ENCODE measurements around the gene COL23A1.

COL23A1 gene

GRCh38 chr5:178387061-178387855, 202.9 kb downstream of the COL23A1 start:
- no peak for DNase-seq

DNA sequence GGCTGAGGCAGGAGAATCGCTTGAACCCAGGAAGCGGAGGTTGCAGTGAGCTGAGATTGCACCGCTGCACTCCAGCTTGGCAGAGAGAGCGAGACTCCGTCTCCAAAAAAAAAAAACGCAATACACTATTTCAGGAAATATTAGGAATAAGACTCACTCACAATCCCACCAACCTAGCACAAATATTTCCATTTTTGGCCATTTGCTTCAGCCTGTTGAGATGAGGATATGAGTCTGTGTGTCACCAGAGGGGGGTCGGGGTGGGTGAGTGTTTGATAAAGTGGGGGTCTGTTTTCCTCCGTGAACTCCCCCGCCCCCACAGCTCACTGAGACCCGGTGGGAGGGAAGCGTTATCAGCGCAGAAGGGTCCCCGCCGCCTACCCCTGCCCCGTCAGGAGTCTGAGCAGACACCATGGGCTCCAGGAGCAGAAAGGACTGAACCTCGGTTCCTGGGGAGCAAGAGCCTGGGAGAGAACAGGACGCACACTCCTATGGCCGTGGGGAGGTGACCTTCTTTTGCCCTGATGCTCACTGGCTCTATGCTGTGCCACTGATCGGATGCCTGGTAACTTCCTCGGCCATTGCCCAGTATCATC, 203.8 kb downstream of the COL23A1 start:
- no peak for DNase-seq

DNA sequence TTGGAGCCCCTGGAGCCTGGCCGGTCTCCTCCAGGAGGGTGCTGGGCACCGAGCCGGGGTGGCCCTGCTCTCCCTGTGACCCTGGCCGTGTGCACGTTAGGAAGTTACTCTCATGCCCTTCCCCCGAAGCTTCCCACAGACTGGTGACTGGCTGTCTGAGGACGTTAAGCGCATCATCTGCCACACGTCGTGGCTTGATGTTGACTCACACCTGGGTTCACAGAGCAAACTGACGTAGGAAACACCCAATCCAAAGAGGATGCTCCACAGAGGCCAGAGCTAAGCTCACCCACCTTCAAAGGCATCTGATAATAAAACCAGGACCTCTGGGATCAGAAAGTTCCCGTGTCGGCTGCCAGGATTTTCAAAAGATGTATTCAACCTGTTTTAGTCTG, 204.7 kb downstream of the COL23A1 start:
- DNase-seq = no peak

GRCh38 chr5:178384816-178385495, 205.2 kb downstream of the COL23A1 start:
- no peak for DNase-seq

DNA sequence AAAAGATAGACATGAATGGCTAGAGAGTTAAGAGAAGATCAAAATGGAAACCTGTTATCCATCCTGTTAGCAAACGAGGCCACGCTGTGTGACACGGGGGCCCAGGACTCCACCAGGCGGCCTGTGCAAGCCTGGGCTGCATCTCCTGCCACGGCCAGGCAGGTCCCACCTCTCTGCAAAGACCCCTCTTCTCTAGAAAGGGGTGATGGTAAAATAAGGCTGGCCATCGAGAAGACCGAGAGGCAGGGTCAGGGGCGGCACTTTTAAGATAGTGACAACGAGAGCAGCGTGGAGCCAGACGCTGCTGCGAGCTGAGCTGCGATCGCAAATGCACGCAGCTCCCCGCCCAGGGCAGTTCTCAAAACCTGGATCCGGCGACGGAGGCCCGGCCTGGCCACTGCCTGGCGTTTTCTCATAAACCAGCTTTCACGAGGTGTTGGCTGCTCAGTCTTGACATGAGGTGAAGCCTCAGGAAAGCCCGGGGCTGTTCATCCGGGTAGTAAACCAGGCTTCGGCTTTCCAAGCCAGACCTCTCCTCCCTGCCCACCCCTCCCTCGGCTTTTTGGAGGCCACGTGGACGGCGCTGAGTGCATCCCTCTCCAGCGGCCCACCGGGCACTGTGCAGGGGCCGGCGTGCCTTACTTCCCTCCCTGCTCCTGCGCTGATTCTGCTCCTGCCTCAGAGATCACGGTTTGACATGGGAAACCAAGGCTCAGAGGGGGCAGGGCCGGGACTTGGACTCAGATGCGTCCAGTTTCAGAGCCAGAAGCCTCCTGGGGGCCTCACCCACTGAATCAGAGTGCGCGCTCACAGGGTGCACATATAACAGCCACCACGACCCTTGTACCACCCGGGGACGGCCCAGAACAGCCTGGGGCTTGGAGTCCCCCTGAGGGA, 206.0 kb downstream of the COL23A1 start:
- no peak for DNase-seq

GRCh38 chr5:178383301-178383918, 206.8 kb downstream of the COL23A1 start:
- no peak for DNase-seq

DNA sequence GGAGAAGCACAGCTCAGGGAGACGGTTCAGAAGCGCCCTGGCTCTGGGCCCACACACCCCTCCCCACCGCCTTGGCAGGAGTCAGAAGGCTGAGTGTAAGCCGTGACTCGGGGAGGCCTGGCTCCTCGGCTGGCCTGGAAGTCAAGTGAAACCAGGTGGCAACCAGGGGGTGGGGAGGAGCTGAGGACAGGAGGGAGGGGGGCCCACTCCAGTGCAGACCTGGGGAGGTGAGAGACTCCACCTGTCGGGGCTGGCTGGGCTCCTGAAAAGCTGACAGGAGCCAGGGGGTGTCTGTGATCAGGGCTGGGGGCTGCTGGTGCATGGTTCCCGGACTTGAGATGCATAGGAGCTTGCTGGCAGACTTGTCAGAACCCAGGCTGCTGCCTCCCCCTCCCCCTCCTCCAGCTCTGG, 207.4 kb downstream of the COL23A1 start:
- DNase-seq = no peak

GRCh38 chr5:178381921-178382695, 208.1 kb downstream of the COL23A1 start:
- DNase-seq = no peak

DNA sequence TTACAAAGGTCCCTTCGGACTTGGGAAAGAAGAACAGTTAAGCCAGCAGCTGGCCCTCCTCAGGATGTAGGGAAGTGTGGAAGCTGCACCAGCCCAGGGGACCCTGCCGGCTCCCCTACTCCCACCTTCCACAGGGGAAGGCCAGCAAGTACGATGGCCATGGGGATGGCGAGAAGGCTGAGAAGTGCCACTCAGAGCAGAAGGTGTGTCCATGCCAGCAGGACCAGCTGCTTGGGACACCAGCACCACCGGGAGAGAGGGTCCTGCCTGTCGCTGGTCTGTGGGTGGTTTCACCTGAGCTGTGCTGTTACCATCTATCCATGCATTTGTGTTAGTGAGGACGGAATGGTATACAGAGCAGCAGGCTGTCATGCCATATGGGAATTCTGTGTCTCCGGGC, 209.0 kb downstream of the COL23A1 start:
- no peak for DNase-seq

DNA sequence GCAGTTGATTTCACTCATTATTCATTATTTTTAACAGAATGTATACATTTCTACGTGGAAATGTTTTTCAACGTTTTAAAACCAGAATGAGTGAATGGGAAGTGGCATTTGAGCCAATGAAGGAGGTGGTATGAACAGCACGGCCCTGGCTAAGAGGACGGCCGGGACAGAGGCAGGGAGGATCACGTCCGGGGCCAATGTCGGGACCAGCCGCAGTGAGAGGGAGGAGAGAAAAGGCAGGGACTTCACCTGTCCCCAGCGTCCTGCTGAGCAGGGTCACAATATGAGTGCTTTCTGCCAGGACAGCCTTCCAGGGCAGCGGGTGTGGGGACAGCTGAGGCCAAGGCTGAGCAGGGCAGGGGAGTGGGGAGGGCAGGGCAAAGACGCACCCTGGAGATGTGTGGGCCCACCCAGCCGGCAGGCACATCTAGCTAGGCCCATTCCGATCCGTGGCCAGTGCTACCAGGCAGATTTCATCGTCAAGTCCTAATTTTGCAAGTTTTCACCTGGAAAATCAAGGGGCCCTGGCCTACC, 209.6 kb downstream of the COL23A1 start:
- no peak for DNase-seq

DNA sequence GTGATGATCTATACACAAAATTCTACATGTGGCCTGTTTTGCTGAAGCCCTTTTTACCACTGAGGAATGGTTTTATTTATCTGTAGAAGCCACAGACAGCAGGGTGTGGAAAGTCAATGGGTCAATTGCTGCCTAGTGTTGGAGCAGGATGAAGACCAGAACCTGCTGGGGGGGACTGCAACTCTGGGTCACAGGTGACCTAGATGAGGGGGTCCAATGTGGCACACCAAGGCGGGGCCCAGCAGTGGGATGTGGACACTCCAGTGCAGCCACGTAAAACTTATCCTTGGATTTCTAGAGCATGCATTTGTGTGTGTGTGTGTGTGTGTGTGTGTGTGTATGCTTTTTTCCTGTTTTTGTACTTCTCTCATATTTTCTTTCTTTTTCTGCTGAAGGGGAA, 210.1 kb downstream of the COL23A1 start:
- DNase-seq = no peak

- DNase-seq = no peak
Observed at GRCh38 chr5:178378527-178379484, 211.4 kb downstream of the COL23A1 start.

DNA sequence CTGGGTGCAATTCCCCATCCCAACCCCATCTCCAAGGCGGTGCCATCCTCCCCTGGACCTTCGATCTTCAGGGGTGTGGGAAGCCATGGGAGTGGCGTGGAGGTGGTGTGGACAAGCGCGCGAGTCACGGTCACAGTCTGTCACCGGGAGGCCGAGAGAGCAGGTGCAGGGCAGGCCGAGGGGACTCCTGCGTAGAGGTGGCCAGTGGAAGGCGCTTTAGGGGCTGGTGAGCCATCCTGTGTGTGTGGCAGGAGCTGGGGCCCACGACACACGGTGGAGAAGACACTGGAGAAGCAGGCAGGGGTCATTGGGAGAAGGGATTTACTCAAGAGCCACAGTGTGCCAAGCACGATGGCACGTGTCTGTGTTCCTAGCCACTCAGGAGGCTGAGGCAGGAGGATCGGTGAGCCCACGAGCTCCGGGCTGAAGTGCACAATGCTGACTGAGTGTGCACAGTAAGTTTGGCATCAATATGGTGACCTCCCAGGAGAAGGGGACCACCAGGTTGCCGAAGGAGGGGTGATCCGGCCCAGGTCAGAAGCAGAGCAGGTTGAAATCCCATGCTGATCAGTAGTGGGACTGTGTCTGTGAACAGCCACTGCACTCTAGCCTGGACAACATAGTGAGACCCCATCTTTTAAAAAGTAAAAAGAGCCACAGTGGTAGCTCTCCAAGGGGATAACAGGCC, 212.5 kb downstream of the COL23A1 start:
- no peak for DNase-seq

DNA sequence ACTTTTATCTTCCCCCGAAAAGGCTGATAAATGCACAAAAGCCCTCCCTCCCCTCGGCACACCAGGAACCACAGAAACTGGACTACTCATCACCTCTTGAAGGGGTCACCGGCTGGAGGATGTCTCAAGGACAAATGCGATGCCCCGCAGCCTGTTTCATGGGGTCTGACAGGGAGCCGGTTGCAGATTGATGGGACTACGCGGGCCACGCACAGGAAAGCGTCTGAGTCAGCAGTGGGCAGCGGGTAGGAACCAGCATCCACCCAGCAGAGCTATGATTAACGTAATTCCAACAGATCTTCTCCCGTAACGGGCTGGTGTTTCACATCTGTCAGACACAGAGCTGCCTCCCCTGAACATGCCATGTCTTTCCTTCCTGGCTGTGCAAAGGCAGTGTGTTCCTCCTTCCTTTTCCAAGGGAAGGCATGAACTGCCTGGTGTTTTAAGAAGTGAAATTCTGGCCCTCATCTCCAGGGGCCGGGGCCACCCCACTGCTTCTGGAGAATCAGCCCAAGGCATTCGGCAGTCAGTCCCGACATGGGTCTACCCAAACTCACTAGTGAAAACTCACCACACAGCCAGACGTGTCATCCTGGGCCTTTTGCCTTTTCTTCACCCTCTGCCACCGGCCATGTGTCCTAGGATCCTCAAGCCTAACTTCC, 213.1 kb downstream of the COL23A1 start:
- DNase-seq = no peak

DNA sequence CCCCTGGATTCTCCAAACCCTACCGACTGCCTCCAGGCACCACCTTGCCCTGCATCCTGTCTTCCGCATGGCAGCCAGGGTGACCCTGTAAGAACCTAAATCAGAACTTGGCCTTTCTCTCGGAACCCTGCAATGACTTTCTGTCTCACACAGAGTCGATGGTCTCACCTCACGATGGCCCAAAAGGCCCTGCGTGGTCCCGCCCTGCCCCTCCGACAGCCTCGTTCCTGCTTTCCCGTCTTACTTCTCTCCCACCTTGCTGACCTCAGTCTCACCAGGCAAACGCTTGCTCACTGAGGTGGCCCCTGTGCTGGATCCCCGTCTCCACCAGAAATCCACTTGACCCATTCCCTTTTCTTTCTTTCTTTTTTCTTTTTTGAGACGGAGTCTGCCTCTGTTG, 214.8 kb downstream of the COL23A1 start:
- no peak for DNase-seq

DNA sequence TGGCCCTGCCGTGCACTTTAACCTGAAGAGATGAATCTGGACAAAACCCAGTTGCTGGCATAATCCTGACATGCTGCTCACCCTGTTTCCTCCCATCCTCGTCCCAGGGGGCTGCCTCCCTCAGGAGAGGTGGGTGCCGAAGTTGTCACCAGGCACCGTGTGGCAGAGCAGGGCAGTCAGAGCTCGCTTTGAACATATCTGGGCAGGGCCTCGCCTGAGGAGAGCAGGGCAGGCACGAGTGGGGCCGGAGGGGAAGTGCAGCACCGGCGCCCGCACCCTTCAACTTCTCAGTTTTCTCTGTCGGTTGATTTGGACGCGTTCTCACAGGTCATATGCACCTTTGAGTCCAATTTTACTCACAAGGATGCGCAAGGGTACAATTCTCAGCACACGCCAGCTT, 216.5 kb downstream of the COL23A1 start:
- no peak for DNase-seq

DNA sequence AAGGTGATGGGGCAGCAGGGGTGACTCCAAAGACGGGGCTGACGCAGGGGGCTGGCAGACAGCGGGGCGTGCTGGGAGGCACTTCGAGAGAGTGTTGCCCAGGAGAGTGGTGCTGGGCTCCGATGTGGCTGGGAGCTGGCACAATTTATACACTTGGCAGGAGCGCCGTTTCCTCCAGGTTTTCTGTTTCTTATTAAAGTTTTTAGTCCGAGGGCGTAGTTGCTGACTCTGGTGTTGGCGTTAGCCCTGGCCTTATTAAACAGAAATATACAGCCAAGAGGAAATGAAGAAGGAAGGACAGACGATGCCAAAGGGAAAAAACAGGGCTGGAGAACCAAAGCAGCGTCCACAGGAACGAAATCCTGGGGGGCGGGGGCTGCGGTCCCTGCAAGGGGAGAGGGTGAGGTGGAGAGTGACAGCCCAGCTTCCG, 218.0 kb downstream of the COL23A1 start:
- DNase-seq = no peak

GRCh38 chr5:178371362-178372111, 218.7 kb downstream of the COL23A1 start:
- DNase-seq = no peak

All from activated naive CD4-positive, alpha-beta T cell (primary cell).